DMS153 treated with DMSO at 0.1 percent for 48 hours (cell line): ENCODE measurements around the gene ROBO2.

ENCODE experiments used
- DNase-seq: peaks from one replicate; lab custom pipeline; 2025; ENCODE audit not compliant: unreplicated experiment; lab: John Stamatoyannopoulos, UW

The ROBO2 gene

DNA sequence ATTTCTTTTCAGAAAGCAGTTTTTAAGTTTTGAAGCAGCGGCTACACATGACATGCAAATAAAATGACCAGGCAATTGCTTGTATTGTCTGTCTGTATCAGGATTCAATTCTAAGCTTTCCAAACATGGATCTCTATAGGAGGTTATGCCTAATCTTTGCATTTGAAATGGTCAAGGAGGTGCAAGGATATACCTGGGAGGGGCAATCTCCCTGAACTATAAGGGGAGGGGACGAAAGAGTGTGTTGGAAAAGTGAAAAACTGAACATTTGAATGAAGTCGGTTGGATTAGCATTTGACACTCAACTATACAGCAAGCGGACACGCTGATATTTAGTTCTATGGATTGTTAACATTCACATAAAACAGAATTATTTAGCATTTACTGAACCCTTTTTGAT, 11.7 kb downstream of the ROBO2 start:
- no peak for DNase-seq

DNA sequence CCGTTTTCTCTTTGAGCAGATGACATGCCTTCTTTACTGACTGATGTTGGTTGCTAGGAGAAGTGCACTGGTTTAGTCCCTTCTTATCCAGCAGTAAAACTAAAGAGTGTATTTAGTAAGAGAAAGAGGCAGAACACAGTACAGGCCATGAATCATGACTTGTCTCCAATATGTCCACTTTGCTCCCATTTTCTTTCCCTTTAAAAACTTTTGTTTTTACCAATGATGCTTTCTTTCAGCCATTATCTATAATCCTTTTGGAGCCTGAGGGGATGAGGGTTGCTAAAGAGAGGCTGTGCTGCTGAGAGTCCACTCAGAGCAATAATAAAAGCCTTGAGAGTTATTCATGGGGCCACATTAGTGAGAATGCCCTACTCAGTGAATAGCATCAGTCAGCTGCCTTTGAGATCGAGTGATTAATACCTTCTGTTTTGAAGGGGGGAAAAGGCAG, 12.2 kb downstream of the ROBO2 start:
- no peak for DNase-seq

DNA sequence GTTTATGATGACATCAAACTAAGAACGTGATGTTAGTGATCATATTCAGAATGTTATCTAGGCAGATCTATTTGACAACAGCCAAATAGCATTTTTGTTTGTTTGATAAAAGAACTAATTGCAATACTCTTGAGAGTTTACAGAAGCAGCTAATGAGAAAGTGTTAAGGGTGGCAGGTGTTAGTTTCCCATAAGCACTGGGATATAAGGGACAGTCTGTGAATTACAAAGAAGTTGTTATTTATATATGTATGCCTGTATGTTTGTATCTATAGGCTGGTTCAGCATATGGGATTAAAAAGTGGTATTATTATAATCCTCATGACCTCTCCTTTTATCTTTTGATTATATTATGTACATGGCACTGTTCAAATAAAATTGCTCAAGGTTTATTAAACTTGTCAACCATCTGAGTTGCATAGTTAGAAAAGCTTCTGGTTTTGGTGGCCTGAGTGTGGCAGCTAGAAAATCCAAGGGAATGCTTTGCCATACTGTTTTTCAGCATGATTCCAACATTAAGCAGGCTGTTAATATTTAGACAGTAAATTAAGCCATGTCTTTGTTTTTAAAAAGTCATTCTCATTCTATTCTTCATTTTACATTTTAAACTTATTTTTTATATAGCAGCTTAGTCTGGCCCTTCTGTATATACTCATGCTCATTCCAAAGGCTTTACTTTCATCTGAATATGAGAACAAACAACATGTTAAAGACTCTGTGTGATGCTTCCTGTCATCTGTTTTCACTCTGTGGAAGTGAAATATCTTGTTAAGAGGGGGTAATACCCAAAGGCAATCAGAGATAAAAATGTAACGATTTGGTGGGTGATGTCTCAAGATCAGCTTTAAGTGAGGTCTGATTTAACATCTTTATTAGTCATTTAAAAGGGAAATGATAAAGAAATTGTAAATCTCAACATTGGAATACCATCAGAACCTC, 13.1 kb downstream of the ROBO2 start:
- DNase-seq: no peak

DNA sequence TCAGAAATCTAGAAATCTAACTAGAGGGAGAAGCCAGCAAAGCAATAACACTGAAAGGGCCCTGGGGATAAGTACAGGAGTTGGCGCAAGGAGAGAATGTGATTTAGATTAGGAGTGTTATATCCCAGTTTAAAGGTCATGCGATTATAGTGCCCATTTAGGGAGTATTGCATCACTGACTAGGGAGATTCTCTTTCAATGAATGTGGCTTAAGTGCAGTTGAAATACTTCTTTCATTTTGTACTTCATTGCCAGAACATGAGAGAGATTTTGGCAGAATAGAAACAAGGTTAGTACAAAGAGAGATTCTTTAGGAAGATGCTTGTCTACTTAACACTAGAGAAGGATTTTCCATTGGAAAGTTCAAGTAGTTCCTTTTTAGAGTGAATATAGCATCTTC, 13.9 kb downstream of the ROBO2 start:
- DNase-seq: no peak

DNA sequence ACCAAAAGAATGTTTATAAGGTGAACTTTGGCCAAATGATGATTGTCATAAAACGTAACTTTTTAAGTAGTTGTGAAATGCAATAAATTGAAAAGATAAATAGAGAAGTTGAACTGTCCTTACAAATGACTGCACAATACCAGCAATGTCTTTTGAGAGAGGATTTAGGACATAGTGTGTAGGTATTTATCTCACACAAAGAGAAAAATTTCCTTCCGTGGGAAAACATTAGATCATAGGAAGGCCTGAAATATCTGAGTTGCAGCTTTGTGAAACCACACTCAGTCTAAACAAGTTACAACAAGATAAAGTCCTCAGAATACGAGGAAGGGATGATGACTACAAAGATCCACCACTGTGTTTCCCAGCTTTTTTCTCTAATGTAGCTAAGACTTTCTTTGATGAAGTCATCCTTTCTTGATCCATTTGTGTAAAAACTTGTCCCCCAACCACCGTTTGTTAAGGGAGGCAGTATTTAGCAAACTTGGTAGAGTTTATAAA, 16.0 kb downstream of the ROBO2 start:
- DNase-seq: no peak

DNA sequence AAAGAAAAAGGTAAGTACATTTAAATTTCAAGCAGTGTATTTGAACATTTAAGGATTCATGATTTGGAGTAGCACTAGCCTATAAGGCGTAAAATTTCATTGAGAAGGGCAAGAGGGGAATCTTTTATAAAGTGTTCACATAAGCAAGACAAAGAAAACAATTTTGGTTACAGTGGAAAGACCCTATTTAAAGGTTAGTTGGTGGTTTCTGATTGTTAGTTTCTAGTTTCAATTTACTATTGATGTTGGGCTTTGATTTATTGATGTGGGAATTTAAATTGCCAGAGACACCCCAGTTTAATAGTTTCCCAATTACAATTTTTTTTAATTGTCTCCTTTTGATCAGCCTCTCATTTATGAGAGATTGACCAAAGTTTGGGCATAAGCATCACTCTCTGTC, 19.5 kb downstream of the ROBO2 start:
- no peak for DNase-seq

DNA sequence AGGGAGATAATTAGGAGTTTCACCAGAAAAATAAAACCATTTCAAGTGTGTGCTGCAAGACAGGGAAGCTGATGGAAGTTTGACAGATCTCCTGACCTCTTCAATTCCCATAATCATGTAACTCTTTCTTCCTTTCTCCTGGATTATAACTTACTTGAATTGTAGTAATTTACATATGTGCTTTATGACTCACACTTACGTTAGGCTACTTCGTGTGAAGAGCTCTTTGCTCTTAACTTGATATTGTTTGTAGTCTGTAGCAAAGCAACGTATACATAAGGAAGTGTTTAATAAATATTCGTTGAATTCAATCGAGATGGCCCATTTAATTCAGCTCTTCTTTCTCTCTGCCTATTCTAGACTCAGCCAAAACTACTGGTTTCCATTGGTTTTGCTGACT, 23.5 kb downstream of the ROBO2 start:
- DNase-seq: no peak

DNA sequence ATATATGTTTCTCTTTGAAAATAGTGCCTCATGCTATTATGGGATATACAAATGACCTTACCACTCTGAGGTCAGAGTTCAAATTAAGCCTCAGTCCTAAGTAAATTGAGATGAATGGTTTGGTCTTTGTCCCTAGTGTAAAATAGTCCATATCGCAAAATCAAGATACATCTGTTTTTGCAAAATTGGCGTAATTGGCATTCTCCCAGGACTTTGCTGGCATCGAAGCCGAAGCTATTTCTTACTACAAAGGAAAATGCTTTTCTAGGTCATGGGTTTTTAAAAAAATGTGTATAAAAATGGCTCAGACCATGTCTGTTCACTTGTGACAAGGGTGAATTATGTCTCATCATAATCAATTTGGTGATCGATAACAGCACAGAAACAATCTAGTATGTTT, 25.9 kb downstream of the ROBO2 start:
- no peak for DNase-seq

DNA sequence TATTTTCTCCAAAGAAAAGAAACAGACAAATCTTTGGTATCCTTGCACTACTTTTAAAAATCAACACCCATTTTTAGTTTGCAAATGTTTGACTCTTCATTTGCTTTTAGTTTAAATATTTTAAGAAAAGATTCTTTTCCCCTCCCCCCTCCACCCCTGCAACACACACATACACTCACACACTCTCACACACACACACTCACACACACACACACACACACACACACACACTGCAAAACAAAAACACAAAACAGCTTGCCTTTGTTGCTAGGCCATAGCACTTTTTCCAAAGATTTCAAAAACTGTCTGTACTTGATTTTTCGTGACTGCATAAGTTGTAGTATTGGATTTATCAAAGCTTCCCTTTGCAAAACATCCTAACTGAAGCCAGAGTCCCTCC, 26.9 kb downstream of the ROBO2 start:
- no peak for DNase-seq

DNA sequence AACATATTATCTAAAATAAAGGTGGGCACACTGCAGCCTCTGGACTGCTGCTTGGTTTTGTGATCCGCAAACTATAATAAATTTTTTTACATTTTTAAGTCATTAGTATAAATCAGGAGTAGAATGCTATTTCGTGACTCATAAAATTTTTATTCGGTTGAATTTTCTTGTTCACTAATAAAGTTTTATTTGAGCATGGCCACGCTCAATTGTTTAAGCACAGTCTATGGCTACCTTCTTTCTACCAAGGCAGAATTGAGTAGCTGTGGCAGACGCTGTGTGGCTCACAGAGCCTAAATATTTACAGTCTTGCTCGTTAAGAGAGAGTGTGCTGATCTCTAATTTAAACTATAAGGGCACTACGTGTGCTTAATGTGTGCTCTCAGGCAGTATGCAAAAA, 28.9 kb downstream of the ROBO2 start:
- no peak for DNase-seq

DNA sequence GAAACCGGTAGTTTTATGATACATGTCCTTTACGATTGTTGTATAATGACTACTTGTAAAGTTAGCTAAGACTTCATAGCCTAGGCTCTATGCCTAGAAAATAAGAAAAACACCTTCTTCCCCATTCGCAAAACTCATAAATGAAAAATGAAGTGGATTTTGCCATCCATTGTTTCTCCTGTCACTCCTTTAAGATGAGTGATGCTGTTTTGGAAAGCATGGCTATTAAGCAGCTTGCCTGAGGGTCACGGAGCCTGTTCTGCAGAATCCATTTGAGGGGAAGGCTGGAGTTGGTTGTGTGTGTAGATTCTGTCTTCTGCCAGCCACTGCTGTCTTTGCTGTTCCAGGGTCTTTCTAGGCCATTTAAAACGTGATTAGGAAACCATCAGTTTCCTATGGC, 31.5 kb downstream of the ROBO2 start:
- DNase-seq: no peak

DNA sequence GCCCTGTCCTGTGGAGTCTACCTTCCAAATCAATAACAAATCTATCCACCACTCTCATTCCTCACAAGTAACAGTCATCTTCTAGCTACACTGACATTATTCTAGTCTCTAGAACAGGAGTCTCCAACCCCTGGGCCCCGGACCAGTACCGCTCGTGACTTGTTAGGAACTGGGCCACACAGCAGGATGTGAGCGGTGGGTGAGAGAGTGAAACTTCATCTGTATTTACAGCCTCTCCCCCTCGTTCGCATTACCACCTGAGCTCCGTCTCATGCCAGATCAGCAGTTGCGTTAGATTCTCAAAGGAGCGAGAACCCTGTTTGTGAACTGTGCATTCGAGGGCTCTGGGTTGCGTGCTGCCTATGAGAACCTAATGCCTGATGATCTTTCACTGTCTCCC, 31.9 kb downstream of the ROBO2 start:
- no peak for DNase-seq

DNA sequence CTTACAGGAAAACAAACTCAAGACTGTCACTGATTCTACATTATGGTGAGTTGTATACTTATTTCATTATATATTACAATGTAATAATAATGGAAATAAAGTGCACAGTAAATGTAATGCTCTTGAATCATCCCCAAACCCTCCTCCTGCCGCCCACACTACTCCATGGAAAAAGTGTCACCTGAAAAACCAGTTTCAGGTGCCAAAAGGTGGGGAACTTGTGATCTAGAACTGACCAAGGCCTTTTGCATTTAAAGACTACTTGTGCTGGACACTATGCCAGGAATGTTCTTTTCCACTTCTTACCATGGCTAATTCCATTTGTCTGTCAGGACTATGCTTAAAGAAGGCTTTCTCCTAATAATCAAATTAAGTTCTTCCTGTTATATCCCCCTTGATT, 32.3 kb downstream of the ROBO2 start:
- no peak for DNase-seq

DNA sequence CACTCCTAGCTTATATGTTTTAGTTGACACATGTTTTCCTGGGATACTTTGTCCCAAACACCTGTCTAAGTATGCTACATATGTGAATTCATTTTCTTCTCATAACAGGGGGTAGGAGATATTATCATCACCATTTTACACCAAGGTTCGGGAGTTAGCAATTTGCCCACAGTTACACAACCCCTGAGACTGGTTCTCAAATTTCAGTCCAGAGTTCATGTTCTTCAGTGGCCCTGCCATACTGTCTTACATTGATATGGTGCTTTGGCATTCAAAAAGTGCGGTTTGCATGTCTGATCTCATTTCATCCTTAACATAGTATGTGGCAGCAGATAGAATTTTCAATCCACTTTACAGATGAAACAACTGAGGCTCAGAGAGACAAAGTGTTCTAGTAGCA, 38.4 kb downstream of the ROBO2 start:
- DNase-seq: no peak

DNA sequence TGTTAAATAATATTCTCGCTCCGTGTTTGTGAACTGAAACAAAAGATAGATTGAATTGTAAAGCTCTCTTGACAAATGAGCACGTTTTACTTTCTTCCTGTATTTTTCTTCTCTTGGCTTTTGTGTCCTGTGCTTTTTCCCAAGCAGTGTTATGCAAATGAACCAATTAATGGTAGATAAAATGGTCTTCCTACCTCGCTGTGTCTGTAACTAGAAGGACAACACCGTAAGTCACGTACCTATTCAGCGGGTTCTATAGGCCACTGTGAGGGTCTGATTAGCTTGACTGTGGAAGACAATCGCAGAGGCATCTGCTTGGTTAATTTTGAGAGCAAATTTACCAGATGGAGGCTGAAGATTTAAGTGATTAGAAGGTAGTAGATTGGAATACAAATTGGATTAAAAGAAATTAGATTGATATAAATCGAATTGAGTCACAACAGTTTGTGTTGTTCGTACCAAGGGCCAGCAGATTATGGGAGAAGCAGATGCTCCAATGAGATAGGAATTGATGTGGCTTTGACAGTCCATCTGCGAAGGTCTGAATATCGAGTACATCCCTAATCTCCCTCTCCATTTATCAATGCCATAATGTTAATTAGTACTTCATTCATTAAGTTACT, 40.2 kb downstream of the ROBO2 start:
- no peak for DNase-seq

DNA sequence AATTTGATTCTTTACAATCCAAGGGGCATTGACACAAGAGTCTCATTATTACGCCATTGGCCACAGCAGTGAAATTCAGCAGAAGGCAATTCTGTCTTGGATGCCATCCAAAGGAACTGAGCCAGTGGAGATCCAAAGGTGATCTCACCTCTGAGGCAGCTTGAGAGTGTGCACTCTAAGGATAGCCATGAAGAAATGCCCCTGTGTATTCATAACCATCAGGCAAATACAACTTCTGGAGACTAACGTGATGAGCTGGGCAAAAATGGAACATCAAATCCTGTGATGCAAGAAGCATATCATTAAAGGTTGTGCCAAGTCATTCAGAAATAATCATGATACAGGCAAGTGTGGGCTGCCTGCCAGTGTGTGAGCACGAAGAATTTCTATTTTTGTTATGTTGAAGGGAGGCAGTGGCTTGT, 41.4 kb downstream of the ROBO2 start:
- no peak for DNase-seq

DNA sequence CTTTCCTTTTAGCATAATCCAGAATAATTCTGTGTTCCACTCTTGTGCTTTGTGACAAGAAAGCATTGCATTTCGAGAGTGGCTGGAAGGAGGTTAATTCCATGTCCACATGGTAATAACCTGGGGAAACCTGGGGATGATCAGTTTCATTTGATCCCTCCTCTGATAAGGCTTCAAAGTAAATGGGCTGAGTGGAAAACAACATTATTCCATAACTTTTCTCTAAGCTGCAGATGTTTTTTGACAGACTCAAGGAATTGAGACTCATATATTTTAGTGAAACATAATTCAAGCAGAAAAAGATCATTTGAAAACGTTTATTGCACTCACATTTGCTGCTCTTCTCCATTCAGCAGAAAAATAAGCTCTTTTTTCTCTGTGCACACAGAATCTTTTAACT, 44.6 kb downstream of the ROBO2 start:
- no peak for DNase-seq

DNA sequence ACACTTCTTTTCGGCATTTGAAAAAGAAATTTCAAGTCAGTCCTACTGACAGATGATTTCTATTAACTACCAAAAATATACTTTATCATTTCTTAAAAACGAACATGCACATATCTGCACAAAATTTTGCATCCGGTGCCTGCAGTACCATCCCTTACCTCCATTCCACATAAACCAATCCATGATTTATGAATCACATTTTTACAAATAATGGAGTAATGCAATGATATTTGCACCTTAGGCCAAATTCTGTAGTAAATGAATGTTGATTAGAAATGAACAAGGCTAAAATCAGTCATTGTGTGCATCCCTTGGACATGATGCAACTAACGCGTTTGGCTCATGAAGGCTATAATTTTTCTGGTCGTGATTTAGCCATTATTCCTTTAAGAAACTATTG, 46.5 kb downstream of the ROBO2 start:
- no peak for DNase-seq

DNA sequence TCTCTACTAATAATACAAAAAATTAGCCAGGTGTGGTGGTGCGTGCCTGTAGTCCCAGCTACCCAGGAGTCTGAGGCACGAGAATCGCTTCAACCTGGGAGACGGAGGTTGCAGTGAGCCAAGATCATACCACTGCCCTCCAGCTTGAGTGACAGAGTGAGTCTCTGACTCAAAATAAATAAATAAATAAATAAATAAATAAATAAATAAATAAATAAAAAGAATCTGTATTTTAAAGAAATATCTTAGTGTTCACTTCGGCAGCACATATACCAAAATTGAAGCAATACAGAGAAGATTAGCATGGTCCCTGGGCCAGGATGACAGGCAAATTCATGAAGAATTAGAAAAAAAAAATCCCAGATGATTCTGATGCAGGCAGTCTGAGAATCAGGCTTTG, 51.9 kb downstream of the ROBO2 start:
- no peak for DNase-seq

DNA sequence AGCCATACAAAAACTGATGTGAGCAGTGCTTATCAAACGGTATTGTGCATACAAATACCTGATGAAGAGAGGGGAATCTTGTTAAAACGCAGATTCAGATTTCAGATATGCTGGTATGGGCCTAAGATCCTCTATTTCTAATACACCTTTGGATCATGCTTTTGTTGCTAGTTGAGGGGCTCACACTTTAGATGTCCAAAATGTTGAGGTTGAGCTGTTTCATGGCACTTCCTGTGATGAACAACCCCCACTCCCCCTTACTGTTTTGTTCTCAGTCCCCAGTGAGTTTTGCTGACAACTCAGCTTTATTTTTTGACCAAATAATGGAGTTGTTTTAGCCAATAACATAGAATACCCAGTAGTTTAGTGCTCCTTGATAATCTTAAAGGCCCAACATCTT, 53.2 kb downstream of the ROBO2 start:
- DNase-seq: no peak

DNA sequence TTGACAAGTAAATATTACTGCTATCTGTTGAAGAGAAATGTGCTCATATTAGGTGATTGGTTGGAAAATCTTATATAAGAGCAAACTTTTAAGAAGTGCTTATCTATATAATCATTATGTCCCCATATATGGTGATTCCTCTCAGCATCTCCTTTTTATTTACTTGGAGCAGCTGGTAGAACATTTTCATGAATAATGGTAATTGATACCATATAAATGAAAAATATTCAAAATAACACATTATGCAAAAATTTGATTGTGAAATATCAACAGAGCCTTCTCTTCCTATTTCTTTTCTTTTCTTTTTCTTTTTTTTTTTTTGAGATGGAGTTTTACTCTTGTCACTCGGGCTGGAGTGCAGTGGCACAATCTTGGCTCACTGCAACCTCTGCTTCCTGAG, 56.2 kb downstream of the ROBO2 start:
- no peak for DNase-seq
